Endothelial cell of hepatic sinusoid (primary cell): ENCODE results near the gene NGEF.

ENCODE experiments used
- in situ Hi-C: cut with HindIII; loops from 2 replicates; pipeline ENCODE4 v1.10.0; 2017; ENCODE audit warnings: low sequenced_read_pairs

The NGEF gene

GRCh38 chr2:233047206-233047605 is 34.1 kb upstream of the NGEF start:
- in situ Hi-C loops, result no loop called here

- in situ Hi-C loops, result no loop called here
Observed at GRCh38 chr2:233044974-233045605, 32.0 kb upstream of the NGEF start.

GRCh38 chr2:233042549-233042948 is 29.5 kb upstream of the NGEF start:
- in situ Hi-C loops, result no loop called here

GRCh38 chr2:233041722-233042323 is 28.8 kb upstream of the NGEF start:
- in situ Hi-C loops, result no loop called here

- in situ Hi-C loops, result no loop called here
Observed at GRCh38 chr2:233040571-233040970, 27.5 kb upstream of the NGEF start.

GRCh38 chr2:233039846-233040530 is 26.9 kb upstream of the NGEF start:
- in situ Hi-C loops, result no loop called here

- in situ Hi-C loops, result no loop called here
Observed at GRCh38 chr2:233039212-233039845, 26.3 kb upstream of the NGEF start.

GRCh38 chr2:233037078-233037477 is 24.0 kb upstream of the NGEF start:
- in situ Hi-C loops, result no loop called here

- in situ Hi-C loops, result no loop called here
Observed at GRCh38 chr2:233036162-233036838, 23.2 kb upstream of the NGEF start.

- in situ Hi-C loops, result no loop called here
Observed at GRCh38 chr2:233035426-233036161, 22.5 kb upstream of the NGEF start.

GRCh38 chr2:233034091-233034882 is 21.2 kb upstream of the NGEF start:
- in situ Hi-C loops, result no loop called here

GRCh38 chr2:233033672-233034071 is 20.6 kb upstream of the NGEF start:
- in situ Hi-C loops, result no loop called here

- in situ Hi-C loops, result no loop called here
Observed at GRCh38 chr2:233032551-233033320, 19.7 kb upstream of the NGEF start, which contains the start of gene NEU2. Gene NEU2 (plus strand): TSS chr2:233032672. CDS start chr2:233032672, 0 bp downstream.

GRCh38 chr2:233031556-233032500 is 18.8 kb upstream of the NGEF start:
- in situ Hi-C loops, result no loop called here

- in situ Hi-C loops, result no loop called here
Observed at GRCh38 chr2:233029321-233029720, 16.3 kb upstream of the NGEF start.

GRCh38 chr2:233026198-233026813 is 13.2 kb upstream of the NGEF start:
- in situ Hi-C loops, result no loop called here

- in situ Hi-C loops, result no loop called here
Observed at GRCh38 chr2:233025706-233026105, 12.7 kb upstream of the NGEF start.
